GM18907 (cell line): ENCODE results near the gene HUS1.
"Not testable (repeated sequence)": the region's sequence is repeated elsewhere in the genome, so short reads cannot be mapped to it uniquely, and the experiment has no call there.

ENCODE experiments used
- ATAC-seq: cut with Tn5 transposase; IDR thresholded peaks from one replicate; pipeline ENCODE4 v1.9.1; 2021; ENCODE audit warnings: mild to moderate bottlenecking, moderate library complexity; ENCODE audit not compliant: unreplicated experiment

Gene HUS1

GRCh38 chr7:47945261-47946015 is 34.0 kb downstream of the HUS1 start:
- ATAC-seq, result peak; percentile 65

- peak; percentile 7 for ATAC-seq
Measured at GRCh38 chr7:47944536-47945260, 34.7 kb downstream of the HUS1 start.

- ATAC-seq, result no peak
Measured at GRCh38 chr7:47943676-47944474, 35.5 kb downstream of the HUS1 start.

- ATAC-seq, result not testable (repeated sequence)
Measured at GRCh38 chr7:47942651-47943050, 36.8 kb downstream of the HUS1 start.

GRCh38 chr7:47942132-47942531 is 37.3 kb downstream of the HUS1 start:
- no peak for ATAC-seq

GRCh38 chr7:47941136-47941844 is 38.1 kb downstream of the HUS1 start:
- no peak for ATAC-seq

GRCh38 chr7:47940088-47941013 is 39.1 kb downstream of the HUS1 start:
- no peak for ATAC-seq

- no peak for ATAC-seq
Measured at GRCh38 chr7:47939425-47940036, 39.9 kb downstream of the HUS1 start.

- no peak for ATAC-seq
Measured at GRCh38 chr7:47938574-47939165, 40.7 kb downstream of the HUS1 start.

- peak; percentile 73 for ATAC-seq
Measured at GRCh38 chr7:47937711-47938573, 41.5 kb downstream of the HUS1 start.

- ATAC-seq, result peak; percentile 94
Measured at GRCh38 chr7:47937065-47937687, 42.2 kb downstream of the HUS1 start.

GRCh38 chr7:47936323-47936722 is 43.1 kb downstream of the HUS1 start:
- ATAC-seq, result no peak

GRCh38 chr7:47935336-47935735 is 44.1 kb downstream of the HUS1 start:
- ATAC-seq, result no peak

GRCh38 chr7:47934831-47935230 is 44.6 kb downstream of the HUS1 start:
- ATAC-seq, result no peak

GRCh38 chr7:47933215-47933614 is 46.2 kb downstream of the HUS1 start:
- ATAC-seq, result no peak

GRCh38 chr7:47932466-47933037 is 46.9 kb downstream of the HUS1 start:
- no peak for ATAC-seq

GRCh38 chr7:47932016-47932415 is 47.4 kb downstream of the HUS1 start:
- no peak for ATAC-seq
